Trophoblast cell (in vitro differentiated cells and primary cell): ENCODE data around the gene PLAC8.
A peak's percentile ranks its signal among the peaks of the same experiment; 100 is the strongest.

Source experiments
- DNase-seq, 2 donors: peaks; one replicate each; pipeline ENCODE4 v3.0.0-alpha.2; 2016
- H2AFZ ChIP-seq: 2 replicates; pipeline ENCODE4 v1.6.1; 2013; ENCODE audit warnings: low read length, moderate library complexity, mild to moderate bottlenecking; ENCODE audit not compliant: insufficient read depth, poor library complexity
- H2AK5ac ChIP-seq: 2 replicates; pipeline ENCODE4 v1.6.1; 2013; ENCODE audit warnings: mild to moderate bottlenecking, low read length
- H2BK120ac ChIP-seq: 2 replicates; pipeline ENCODE4 v1.6.1; 2013; ENCODE audit warnings: low read length, mild to moderate bottlenecking, moderate library complexity; ENCODE audit not compliant: insufficient read depth, poor library complexity
- H2BK12ac ChIP-seq: 2 replicates; pipeline ENCODE4 v1.6.1; 2013; ENCODE audit warnings: mild to moderate bottlenecking, low read length, moderate library complexity
- H2BK5ac ChIP-seq: 2 replicates; pipeline ENCODE4 v1.6.1; 2013; ENCODE audit warnings: low read length, low read depth, moderate library complexity, mild to moderate bottlenecking; ENCODE audit not compliant: poor library complexity
- H3K14ac ChIP-seq: 2 replicates; pipeline ENCODE4 v1.6.1; 2013; ENCODE audit warnings: mild to moderate bottlenecking, low read length
- H3K18ac ChIP-seq: 2 replicates; pipeline ENCODE4 v1.6.1; 2013; ENCODE audit warnings: mild to moderate bottlenecking, low read length
- H3K23ac ChIP-seq: 2 replicates; pipeline ENCODE4 v1.6.1; 2013; ENCODE audit warnings: low read length
- H3K27ac ChIP-seq: 2 replicates; pipeline ENCODE4 v1.5.1; 2013; ENCODE audit warnings: low read depth, mild to moderate bottlenecking, inconsistent platforms, low read length, moderate library complexity
- H3K27me3 ChIP-seq: 2 replicates; pipeline ENCODE4 v1.6.1; 2013; ENCODE audit warnings: inconsistent platforms, mild to moderate bottlenecking, low read length, moderate library complexity; ENCODE audit not compliant: insufficient read depth
- H3K36me3 ChIP-seq, 2 experiments: 1 replicate in 1 of 2; 2 replicates in 1 of 2; pipeline ENCODE4 v1.6.1; 2013; ENCODE audit warnings: low read length in 2 of 2, mild to moderate bottlenecking in 2 of 2, moderate library complexity in 1 of 2; ENCODE audit not compliant: insufficient read depth in 2 of 2, control insufficient read depth in 1 of 2
- H3K4ac ChIP-seq: 2 replicates; pipeline ENCODE4 v1.6.1; 2013; ENCODE audit warnings: low read depth, mild to moderate bottlenecking, low read length, moderate library complexity
- H3K4me1 ChIP-seq, 2 experiments: 1 replicate in 1 of 2; 2 replicates in 1 of 2; pipeline ENCODE4 v1.6.1; 2013; ENCODE audit warnings: low read length in 2 of 2, mild to moderate bottlenecking in 2 of 2, moderate library complexity in 1 of 2; ENCODE audit not compliant: insufficient read depth in 2 of 2, control insufficient read depth in 1 of 2
- H3K4me2 ChIP-seq: 2 replicates; pipeline ENCODE4 v1.6.1; 2013; ENCODE audit warnings: inconsistent platforms, mild to moderate bottlenecking, low read length, moderate library complexity
- H3K4me3 ChIP-seq: 2 replicates; pipeline ENCODE4 v1.5.1; 2013; ENCODE audit warnings: mild to moderate bottlenecking, low read depth, low read length, inconsistent platforms
- H3K79me1 ChIP-seq: one replicate; pipeline ENCODE4 v1.6.1; 2013; ENCODE audit warnings: low read length
- H3K79me2 ChIP-seq: 2 replicates; pipeline ENCODE4 v1.6.1; 2013; ENCODE audit warnings: low read length, mild to moderate bottlenecking; ENCODE audit not compliant: control insufficient read depth, insufficient read depth, poor library complexity
- H3K9ac ChIP-seq: 2 replicates; pipeline ENCODE4 v1.6.1; 2013; ENCODE audit warnings: mild to moderate bottlenecking, low read length
- H3K9me3 ChIP-seq: 2 replicates; pipeline ENCODE4 v1.6.1; 2013; ENCODE audit warnings: low read depth, mild to moderate bottlenecking, control low read depth, inconsistent platforms, low read length; ENCODE audit not compliant: insufficient read depth
- H4K12ac ChIP-seq: 2 replicates; pipeline ENCODE4 v1.6.1; 2013; ENCODE audit warnings: low read depth, mild to moderate bottlenecking, low read length, moderate library complexity
- H4K8ac ChIP-seq: 2 replicates; pipeline ENCODE4 v1.6.1; 2013; ENCODE audit warnings: low read depth, mild to moderate bottlenecking, low read length, moderate library complexity
- H4K91ac ChIP-seq: one replicate; pipeline ENCODE4 v1.6.1; 2013; ENCODE audit warnings: low read depth, mild to moderate bottlenecking, low read length, moderate library complexity
- WGBS: extraction: QIAGEN DNeasy Blood & Tissue Kit; methylation state at CpG from one replicate; pipeline ENCODE4 v1.1.7; 2013; ENCODE audit warnings: missing lambda C conversion rate; ENCODE audit not compliant: insufficient read length, insufficient coverage; ENCODE audit errors: extremely low coverage; 5-methylcytosine and 5-hydroxymethylcytosine counted together

The PLAC8 gene

GRCh38 chr4:83110223-83110945, 4.1 kb downstream of the PLAC8 start:
- peak; percentile 91 to 94 for DNase-seq
- Histone ChIP-seq H4K12ac (no peak overlapping the region), H3K18ac (no peak overlapping the region), H3K4me2 (peak overlapping the region; percentile 66), H3K23ac (no peak overlapping the region), H3K79me1 (peaks cover 18% of the 10 kb centered on the region), H2BK12ac (no peak overlapping the region), H3K4me1 (peaks cover 5 to 18% of the 10 kb centered on the region in 2 experiments), H3K9me3 (peaks cover 1% of the 10 kb centered on the region), H2AFZ (peak overlapping the region; percentile 92), H2BK120ac (no peak overlapping the region), H3K79me2 (peaks cover 5% of the 10 kb centered on the region), H2BK5ac (peak overlapping the region; percentile 89), H3K27me3 (no peaks in the 10 kb centered on the region), H2AK5ac (no peak overlapping the region), H4K91ac (peak overlapping the region; percentile 82), H3K36me3 (no peaks in the 10 kb centered on the region), H3K4me3 (peak overlapping the region; percentile 20), H3K27ac (peak overlapping the region; percentile 93), H3K4ac (peak overlapping the region; percentile 48), H4K8ac (peak overlapping the region; percentile 96), H3K9ac (peak overlapping the region; percentile 79), H3K14ac (peak overlapping the region; percentile 32)
- WGBS = no CpG with 5 or more reads among the region's 18 CpGs

DNA sequence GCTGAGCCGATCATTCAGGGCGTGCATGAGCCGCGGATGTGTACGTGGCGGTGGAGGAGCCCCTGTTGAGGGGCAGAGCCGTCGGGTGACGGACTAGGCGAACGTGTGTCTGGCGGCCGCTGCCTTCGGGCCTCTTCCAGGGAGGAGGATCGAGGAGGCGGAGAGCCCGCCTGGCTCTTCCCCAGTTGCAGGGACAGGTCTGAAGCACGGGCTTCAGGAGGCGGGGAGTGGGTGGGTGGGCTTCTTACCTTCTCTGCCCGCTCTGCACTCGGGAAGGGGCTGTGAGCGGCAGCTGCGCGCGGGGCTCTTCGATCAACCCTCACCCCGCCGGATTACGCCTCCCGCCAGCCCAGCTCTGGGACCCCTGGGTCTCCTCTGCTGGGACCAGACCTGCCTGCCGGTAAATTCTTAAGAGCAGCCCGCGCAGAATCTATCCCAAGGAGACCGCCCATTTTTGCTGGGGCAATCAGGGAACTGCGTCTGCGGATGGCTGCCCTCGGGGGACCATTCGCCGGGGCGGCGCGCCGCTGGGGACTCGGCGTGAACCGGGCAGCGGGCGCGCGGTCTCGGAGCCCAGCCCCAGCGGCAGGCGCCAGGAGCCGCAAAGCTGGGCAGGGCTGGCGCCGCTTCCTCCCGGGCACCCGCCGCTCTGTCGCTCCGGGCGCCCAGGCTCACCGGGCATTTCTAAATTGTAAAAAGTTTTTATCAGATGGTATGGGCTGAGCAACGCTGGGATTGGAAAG, 4.9 kb downstream of the PLAC8 start:
- H2BK5ac ChIP-seq = peak overlapping the region; percentile 89
- peak overlapping the region; percentile 96 for H4K8ac ChIP-seq
- DNase-seq = peak; percentile 47 to 68
- peak overlapping the region; percentile 73 for H3K4me3 ChIP-seq
- peak overlapping the region; percentile 92 for H2AFZ ChIP-seq
- H3K4me2 ChIP-seq = peak overlapping the region; percentile 66
- no peaks in the 10 kb centered on the region for H3K36me3 ChIP-seq
- H3K18ac ChIP-seq = peak overlapping the region; percentile 82
- peaks cover 5 to 18% of the 10 kb centered on the region in 2 experiments for H3K4me1 ChIP-seq
- H3K27me3 ChIP-seq = no peaks in the 10 kb centered on the region
- H3K79me1 ChIP-seq = peaks cover 18% of the 10 kb centered on the region
- H4K91ac ChIP-seq = peak overlapping the region; percentile 82
- no peak overlapping the region for H3K23ac ChIP-seq
- peak overlapping the region; percentile 82 for H3K14ac ChIP-seq
- peak overlapping the region; percentile 93 for H3K27ac ChIP-seq
- peak overlapping the region; percentile 48 for H3K4ac ChIP-seq
- peaks cover 1% of the 10 kb centered on the region for H3K9me3 ChIP-seq
- H4K12ac ChIP-seq = peak overlapping the region; percentile 74
- peak overlapping the region; percentile 79 for H3K9ac ChIP-seq
- no peak overlapping the region for H2AK5ac ChIP-seq
- H2BK12ac ChIP-seq = peak overlapping the region; percentile 36
- no CpG with 5 or more reads among the region's 64 CpGs for WGBS
- H3K79me2 ChIP-seq = peaks cover 5% of the 10 kb centered on the region
- H2BK120ac ChIP-seq = peak overlapping the region; percentile 88

DNA sequence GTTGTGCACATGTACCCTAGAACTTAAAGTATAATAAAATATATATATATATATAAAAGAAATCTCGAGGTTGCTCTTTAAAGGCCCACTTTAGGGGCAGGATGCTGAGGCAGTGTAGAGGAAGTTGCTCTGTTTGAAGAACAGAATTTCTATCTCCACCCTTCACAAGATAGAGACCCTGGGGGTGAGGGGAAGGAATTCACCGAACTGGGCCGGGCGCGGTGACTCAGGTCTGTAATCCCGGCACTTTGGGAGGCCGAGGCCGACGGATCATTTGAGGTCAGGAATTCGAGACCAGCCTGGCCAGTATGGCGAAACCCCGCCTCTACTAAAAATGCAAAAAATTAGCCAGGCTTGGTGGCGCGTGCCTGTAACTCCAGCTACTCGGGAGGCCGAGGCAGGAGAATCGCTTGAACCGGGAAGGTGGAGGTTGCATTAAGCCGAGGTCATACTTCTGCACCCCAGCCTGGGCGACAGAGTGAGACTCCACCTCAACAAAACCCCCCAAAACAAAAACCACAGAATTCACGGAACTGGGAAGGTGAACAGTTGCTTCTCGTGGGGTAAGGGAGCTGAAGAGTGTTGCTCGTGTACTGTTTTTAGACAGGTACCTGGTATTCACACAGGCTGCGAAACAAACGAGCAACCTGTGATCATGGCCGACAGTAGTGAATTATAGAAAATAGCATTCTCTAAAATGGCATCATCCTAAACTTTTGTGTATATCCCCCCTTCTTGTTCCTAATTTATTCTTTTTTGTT, 6.2 kb downstream of the PLAC8 start:
- Histone ChIP-seq H3K9me3 (no peaks in the 10 kb centered on the region), H3K9ac (no peak overlapping the region), H3K4me1 (peaks cover 2 to 15% of the 10 kb centered on the region in 2 experiments), H2BK12ac (no peak overlapping the region), H4K8ac (no peak overlapping the region), H3K4me2 (no peak overlapping the region), H3K23ac (no peak overlapping the region), H3K27ac (no peak overlapping the region), H3K79me1 (peaks cover 15% of the 10 kb centered on the region), H2BK5ac (no peak overlapping the region), H2AK5ac (no peak overlapping the region), H4K91ac (no peak overlapping the region), H3K27me3 (no peaks in the 10 kb centered on the region), H3K4ac (no peak overlapping the region), H2BK120ac (no peak overlapping the region), H4K12ac (no peak overlapping the region), H3K4me3 (no peak overlapping the region), H3K79me2 (peaks cover 3% of the 10 kb centered on the region), H3K36me3 (peaks cover 0 to 2% of the 10 kb centered on the region in 2 experiments), H3K18ac (no peak overlapping the region), H3K14ac (no peak overlapping the region), H2AFZ (no peak overlapping the region)
- WGBS = no CpG with 5 or more reads among the region's 26 CpGs
- DNase-seq = peak; percentile 96 to 97

- H4K91ac ChIP-seq = no peak overlapping the region
- no peak overlapping the region for H3K4me3 ChIP-seq
- peaks cover 0 to 2% of the 10 kb centered on the region in 2 experiments for H3K36me3 ChIP-seq
- no peak overlapping the region for H4K12ac ChIP-seq
- no CpG with 5 or more reads among the region's 9 CpGs for WGBS
- peak in 1 of 2 donors; percentile 16 for DNase-seq
- no peak overlapping the region for H3K9ac ChIP-seq
- H3K79me2 ChIP-seq = peaks cover 3% of the 10 kb centered on the region
- H3K4me1 ChIP-seq = peaks cover 0 to 12% of the 10 kb centered on the region in 2 experiments
- H3K9me3 ChIP-seq = no peaks in the 10 kb centered on the region
- H3K14ac ChIP-seq = no peak overlapping the region
- no peak overlapping the region for H3K4ac ChIP-seq
- H2BK120ac ChIP-seq = no peak overlapping the region
- H3K27ac ChIP-seq = no peak overlapping the region
- no peaks in the 10 kb centered on the region for H3K27me3 ChIP-seq
- H2AK5ac ChIP-seq = no peak overlapping the region
- H4K8ac ChIP-seq = peak overlapping the region; percentile 26
- H3K23ac ChIP-seq = no peak overlapping the region
- H2BK12ac ChIP-seq = no peak overlapping the region
- peaks cover 13% of the 10 kb centered on the region for H3K79me1 ChIP-seq
- H3K4me2 ChIP-seq = no peak overlapping the region
- no peak overlapping the region for H2BK5ac ChIP-seq
- H2AFZ ChIP-seq = no peak overlapping the region
- H3K18ac ChIP-seq = no peak overlapping the region
Measured at GRCh38 chr4:83107631-83108030, 6.9 kb downstream of the PLAC8 start.
